WTC11 (cell line): ENCODE results near the gene RAB3GAP1.

ENCODE experiments used
- SP1 ChIP-seq: sonication (generic); formaldehyde crosslinking; conservative IDR thresholded peaks from 2 replicates; pipeline ENCODE4 v1.8.1; 2022; ENCODE audit warnings: missing genetic modification reagents
- TF ChIP-seq, protein P1 (sequence below): fragments of 200-600 bp; IDR thresholded peaks from 2 replicates; pipeline ENCODE4 v1.8.0; 2022; ENCODE audit warnings: antibody characterized with exemption
- TF ChIP-seq, protein P2 (sequence below): sonication (generic); formaldehyde crosslinking; IDR thresholded peaks from 2 replicates; pipeline ENCODE4 v1.8.0; 2022; ENCODE audit warnings: mild to moderate bottlenecking, missing genetic modification reagents

DNA sequence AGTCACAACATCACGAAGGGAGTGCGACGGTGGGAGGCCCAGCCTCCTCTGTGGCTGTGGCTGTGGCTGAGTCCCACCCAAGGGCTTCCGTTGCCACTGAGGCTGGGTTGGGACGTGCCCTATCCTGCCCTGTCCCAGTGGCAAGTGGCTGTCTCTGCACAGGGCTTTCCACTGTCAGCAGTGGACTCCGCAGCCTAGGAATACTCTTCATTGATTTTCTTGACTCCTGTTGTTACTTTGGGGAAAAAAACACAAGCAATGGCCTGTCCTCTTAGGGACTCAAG lies 122.7 kb downstream of the RAB3GAP1 start:
- no peak for TF ChIP-seq SP1 (CRISPR knock-in tag)
- TF ChIP-seq, protein P1, sequence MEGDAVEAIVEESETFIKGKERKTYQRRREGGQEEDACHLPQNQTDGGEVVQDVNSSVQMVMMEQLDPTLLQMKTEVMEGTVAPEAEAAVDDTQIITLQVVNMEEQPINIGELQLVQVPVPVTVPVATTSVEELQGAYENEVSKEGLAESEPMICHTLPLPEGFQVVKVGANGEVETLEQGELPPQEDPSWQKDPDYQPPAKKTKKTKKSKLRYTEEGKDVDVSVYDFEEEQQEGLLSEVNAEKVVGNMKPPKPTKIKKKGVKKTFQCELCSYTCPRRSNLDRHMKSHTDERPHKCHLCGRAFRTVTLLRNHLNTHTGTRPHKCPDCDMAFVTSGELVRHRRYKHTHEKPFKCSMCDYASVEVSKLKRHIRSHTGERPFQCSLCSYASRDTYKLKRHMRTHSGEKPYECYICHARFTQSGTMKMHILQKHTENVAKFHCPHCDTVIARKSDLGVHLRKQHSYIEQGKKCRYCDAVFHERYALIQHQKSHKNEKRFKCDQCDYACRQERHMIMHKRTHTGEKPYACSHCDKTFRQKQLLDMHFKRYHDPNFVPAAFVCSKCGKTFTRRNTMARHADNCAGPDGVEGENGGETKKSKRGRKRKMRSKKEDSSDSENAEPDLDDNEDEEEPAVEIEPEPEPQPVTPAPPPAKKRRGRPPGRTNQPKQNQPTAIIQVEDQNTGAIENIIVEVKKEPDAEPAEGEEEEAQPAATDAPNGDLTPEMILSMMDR: no peak
- TF ChIP-seq, protein P2, sequence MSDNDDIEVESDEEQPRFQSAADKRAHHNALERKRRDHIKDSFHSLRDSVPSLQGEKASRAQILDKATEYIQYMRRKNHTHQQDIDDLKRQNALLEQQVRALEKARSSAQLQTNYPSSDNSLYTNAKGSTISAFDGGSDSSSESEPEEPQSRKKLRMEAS (CRISPR knock-in tag): no peak
